Caco-2 (cell line): ENCODE results near the gene CEP170B. TPM values are rescaled to one million over a fixed set of nuclear protein-coding genes. Genes with fewer than 3 reads are reported as not detected.

Experiments used
- BruUV-seq: library from RNA; stranded (reverse); fragments of 400-500 nt; replicated peaks from 2 replicates; lab custom pipeline; 2021; lab: Mats Ljungman, UMichigan
- CTCF ChIA-PET: fragments of 300-600 bp; sonication (Branson Sonifier 250); formaldehyde crosslinking; loops from one replicate; lab custom pipeline; 2022; ENCODE audit warnings: antibody characterized with exemption; lab: Charles Lee
- POLR2A ChIA-PET: fragments of 300-600 bp; sonication (Branson Sonifier 250); formaldehyde crosslinking; loops from one replicate; lab custom pipeline; 2022; ENCODE audit warnings: antibody characterized with exemption; lab: Charles Lee
- DNase-seq, 2 experiments: peaks; one replicate each; pipeline versions ENCODE4 v3.0.0 to v3.0.0-alpha.2; 2020 to 2022
- H3K27me3 ChIP-seq: replicated peaks from 2 replicates; pipeline ENCODE4 v1.6.0; 2011; ENCODE audit warnings: low read length; ENCODE audit not compliant: control insufficient read depth, insufficient read depth
- H3K36me3 ChIP-seq: 2 replicates; pipeline ENCODE4 v1.5.1; 2011; ENCODE audit warnings: low read length; ENCODE audit not compliant: control insufficient read depth, insufficient read depth
- H3K4me1 ChIP-seq: fragments of 250-450 bp; sonication (Bioruptor Pico); 2 replicates; pipeline ENCODE4 v1.5.1; 2020; ENCODE audit warnings: mild to moderate bottlenecking
- H3K4me3 ChIP-seq: 2 replicates; pipeline ENCODE4 v1.5.1; 2011; ENCODE audit warnings: low read depth, mild to moderate bottlenecking, control low read depth, low read length
- H3K9me3 ChIP-seq: fragments of 250-450 bp; sonication (Bioruptor Pico); 2 replicates; pipeline ENCODE4 v1.5.1; 2020; ENCODE audit warnings: mild to moderate bottlenecking, moderate library complexity
- H3K27ac Mint-ChIP-seq: one replicate; pipeline ENCODE4 v1.8.0; 2022; ENCODE audit warnings: mixed read lengths; ENCODE audit not compliant: unreplicated experiment
- H3K27me3 Mint-ChIP-seq: one replicate; pipeline ENCODE4 v1.8.0; 2022; ENCODE audit warnings: mixed read lengths; ENCODE audit not compliant: insufficient read depth, unreplicated experiment
- H3K36me3 Mint-ChIP-seq: one replicate; pipeline ENCODE4 v1.8.0; 2022; ENCODE audit warnings: mild to moderate bottlenecking, mixed read lengths; ENCODE audit not compliant: insufficient read depth, unreplicated experiment
- H3K4me1 Mint-ChIP-seq: one replicate; pipeline ENCODE4 v1.8.0; 2022; ENCODE audit warnings: low read depth, mixed read lengths; ENCODE audit not compliant: unreplicated experiment
- H3K4me3 Mint-ChIP-seq: one replicate; pipeline ENCODE4 v1.8.0; 2022; ENCODE audit warnings: mild to moderate bottlenecking, moderate library complexity, mixed read lengths; ENCODE audit not compliant: unreplicated experiment
- H3K9me3 Mint-ChIP-seq: one replicate; pipeline ENCODE4 v1.8.0; 2022; ENCODE audit warnings: mixed read lengths; ENCODE audit not compliant: unreplicated experiment
- intact Hi-C: fragments of 100-400 bp; cut with micrococcal nuclease; formaldehyde crosslinking; loops from one replicate; pipeline ENCODE4 v1.10.0; 2022; ENCODE audit not compliant: unreplicated experiment
- total RNA-seq: library from RNA; stranded (reverse); gene quantifications from 2 replicates; pipeline ENCODE4 v1.2.3, GENCODE V29; 2022
- TF ChIP-seq, protein P1 (sequence below), 2 experiments: fragments of 200-600 bp in 1 of 2; IDR thresholded peaks; 1 replicate in 1 of 2; 2 replicates in 1 of 2; pipeline versions ENCODE4 v1.5.1 to v1.8.0; 2011 to 2022; ENCODE audit warnings: antibody characterized with exemption in 1 of 2, control low read depth in 1 of 2, inconsistent platforms in 1 of 2, low read depth in 1 of 2, low read length in 1 of 2, mild to moderate bottlenecking in 1 of 2, moderate library complexity in 1 of 2; ENCODE audit not compliant: insufficient read depth in 1 of 2, severe bottlenecking in 1 of 2, unreplicated experiment in 1 of 2

CEP170B gene
- total RNA-seq, 1 experiment from 2014 or later = 31.6 TPM

DNA sequence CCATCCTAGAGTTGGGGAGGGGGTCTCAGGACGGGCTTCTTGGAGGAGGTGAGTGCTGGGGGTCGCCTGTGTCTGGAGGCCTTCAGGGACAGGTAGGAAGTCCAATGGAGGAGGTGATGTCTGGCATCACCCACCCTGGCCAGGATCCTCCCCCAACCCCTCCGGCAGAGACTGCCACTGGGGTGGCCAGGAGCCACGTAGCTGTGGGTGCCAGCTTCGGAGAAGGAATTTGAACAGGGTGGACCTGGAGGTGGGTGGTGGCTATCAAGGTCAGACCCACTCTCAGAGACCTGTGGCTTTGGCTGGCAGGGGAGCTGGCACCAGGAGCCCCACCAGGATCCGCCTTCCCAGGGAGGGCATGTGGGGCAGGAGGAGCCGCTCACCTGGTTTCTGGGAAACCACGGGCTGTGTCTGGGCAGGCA, 9.1 kb downstream of the CEP170B start:
- no peak overlapping the region for H3K4me3 Mint-ChIP-seq
- no peak overlapping the region for H3K27ac Mint-ChIP-seq
- Histone ChIP-seq H3K4me1 (no peaks in the 10 kb centered on the region), H3K36me3 (no peaks in the 10 kb centered on the region; the same call in 1 of the 2 replicates), H3K4me3 (no peak overlapping the region), H3K9me3 (no peaks in the 10 kb centered on the region), H3K27me3 (no peaks in the 10 kb centered on the region)
- H3K4me1 Mint-ChIP-seq = no peaks in the 10 kb centered on the region
- intact Hi-C loops = no loop called here
- H3K9me3 Mint-ChIP-seq = no peaks in the 10 kb centered on the region
- H3K27me3 Mint-ChIP-seq = no peaks in the 10 kb centered on the region
- ChIA-PET POLR2A (no interaction called here), CTCF (interaction anchor here (0.6 kb wide), 1 partner anchor 47 kb away, joined by 3 read pairs; no protein-coding TSS in a partner anchor)
- DNase-seq = no peak
- no TSS peak for BruUV-seq
- peaks cover 25% of the 10 kb centered on the region for H3K36me3 Mint-ChIP-seq
- TF ChIP-seq, protein P1, sequence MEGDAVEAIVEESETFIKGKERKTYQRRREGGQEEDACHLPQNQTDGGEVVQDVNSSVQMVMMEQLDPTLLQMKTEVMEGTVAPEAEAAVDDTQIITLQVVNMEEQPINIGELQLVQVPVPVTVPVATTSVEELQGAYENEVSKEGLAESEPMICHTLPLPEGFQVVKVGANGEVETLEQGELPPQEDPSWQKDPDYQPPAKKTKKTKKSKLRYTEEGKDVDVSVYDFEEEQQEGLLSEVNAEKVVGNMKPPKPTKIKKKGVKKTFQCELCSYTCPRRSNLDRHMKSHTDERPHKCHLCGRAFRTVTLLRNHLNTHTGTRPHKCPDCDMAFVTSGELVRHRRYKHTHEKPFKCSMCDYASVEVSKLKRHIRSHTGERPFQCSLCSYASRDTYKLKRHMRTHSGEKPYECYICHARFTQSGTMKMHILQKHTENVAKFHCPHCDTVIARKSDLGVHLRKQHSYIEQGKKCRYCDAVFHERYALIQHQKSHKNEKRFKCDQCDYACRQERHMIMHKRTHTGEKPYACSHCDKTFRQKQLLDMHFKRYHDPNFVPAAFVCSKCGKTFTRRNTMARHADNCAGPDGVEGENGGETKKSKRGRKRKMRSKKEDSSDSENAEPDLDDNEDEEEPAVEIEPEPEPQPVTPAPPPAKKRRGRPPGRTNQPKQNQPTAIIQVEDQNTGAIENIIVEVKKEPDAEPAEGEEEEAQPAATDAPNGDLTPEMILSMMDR (IDR thresholded peaks at IDR 0.05; ENCODE audit: insufficient read depth in 1 of 2, low read depth in 1 of 2, low read length in 1 of 2, severe bottlenecking in 1 of 2, unreplicated experiment in 1 of 2) = no peak

DNA sequence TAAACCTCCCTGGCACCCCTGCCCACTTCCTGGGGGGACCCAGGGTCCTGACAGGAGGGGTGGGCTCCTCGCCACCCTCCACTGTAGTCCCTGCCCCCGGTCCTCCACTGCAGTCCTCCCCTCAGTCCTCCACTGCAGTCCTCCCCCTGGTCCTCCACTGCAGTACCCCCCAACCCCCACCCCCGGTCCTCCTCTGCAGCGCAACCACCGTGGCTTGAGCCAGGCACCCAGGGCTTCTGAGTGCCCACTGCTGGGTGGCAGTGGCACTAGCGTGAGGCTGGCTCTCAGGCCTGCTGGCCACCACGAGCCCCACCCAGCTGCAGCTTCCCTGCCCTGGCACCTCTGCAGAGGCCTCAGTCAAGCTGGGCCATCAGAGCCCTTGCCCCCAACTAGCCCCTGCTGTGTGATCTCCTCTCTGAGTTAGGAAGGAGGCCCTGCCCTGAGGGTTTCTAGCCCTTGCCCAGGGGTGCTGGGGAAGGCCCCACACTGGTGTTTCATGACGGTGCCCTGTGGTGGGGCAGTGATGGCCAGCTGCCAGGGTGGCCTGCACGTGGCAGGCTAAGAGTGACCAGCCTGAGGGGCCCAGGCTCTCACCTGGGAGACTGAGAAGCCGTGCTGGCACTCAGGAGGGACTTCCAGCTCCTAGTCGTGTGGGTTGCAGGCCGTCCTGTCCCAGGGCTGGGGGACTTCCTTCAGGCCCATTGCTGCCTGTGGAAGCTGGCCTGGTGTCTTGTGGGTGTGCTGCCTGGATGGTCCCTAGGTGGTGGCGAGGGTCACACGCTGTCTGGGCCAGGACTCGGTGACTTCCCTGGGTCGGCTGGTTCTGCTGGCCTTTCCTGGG, 9.7 kb downstream of the CEP170B start:
- no TSS peak for BruUV-seq
- ChIA-PET CTCF (no interaction called here), POLR2A (no interaction called here)
- no peak for DNase-seq
- Mint-ChIP-seq H3K36me3 (peaks cover 19% of the 10 kb centered on the region), H3K4me1 (no peaks in the 10 kb centered on the region), H3K9me3 (no peaks in the 10 kb centered on the region), H3K4me3 (no peak overlapping the region), H3K27ac (no peak overlapping the region), H3K27me3 (no peaks in the 10 kb centered on the region)
- TF ChIP-seq, protein P1 (IDR thresholded peaks at IDR 0.05; ENCODE audit: insufficient read depth in 1 of 2, low read depth in 1 of 2, low read length in 1 of 2, severe bottlenecking in 1 of 2, unreplicated experiment in 1 of 2) = no peak
- H3K36me3 ChIP-seq = no peaks in the 10 kb centered on the region; the same call in 1 of the 2 replicates
- H3K27me3 ChIP-seq = no peaks in the 10 kb centered on the region
- intact Hi-C loops = no loop called here
- H3K4me1 ChIP-seq = no peaks in the 10 kb centered on the region
- no peaks in the 10 kb centered on the region for H3K9me3 ChIP-seq
- no peak overlapping the region for H3K4me3 ChIP-seq

DNA sequence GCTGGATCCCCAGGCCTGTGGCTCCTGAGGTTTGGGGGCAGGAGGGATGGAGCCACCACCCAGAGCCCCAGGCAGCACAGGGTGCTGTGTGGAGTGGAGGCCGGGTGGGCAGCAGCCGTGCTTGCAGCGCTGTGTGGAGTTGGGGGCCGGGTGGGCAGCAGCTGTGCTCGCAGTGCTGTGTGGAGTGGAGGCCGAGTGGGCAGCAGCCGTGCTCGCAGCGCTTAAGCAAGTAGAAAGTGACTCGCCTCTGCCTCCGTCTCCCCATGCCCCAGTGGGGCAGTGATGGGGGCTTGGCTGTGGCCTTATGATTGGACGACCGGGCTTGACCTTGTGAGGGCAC, 10.3 kb downstream of the CEP170B start:
- BruUV-seq = no TSS peak
- POLR2A ChIA-PET = no interaction called here
- H3K4me1 ChIP-seq = no peaks in the 10 kb centered on the region
- no peaks in the 10 kb centered on the region; the same call in 1 of the 2 replicates for H3K36me3 ChIP-seq
- H3K4me1 Mint-ChIP-seq = no peaks in the 10 kb centered on the region
- H3K27me3 Mint-ChIP-seq = no peaks in the 10 kb centered on the region
- H3K27me3 ChIP-seq = no peaks in the 10 kb centered on the region
- no peaks in the 10 kb centered on the region for H3K9me3 ChIP-seq
- H3K4me3 ChIP-seq = no peak overlapping the region
- no peak overlapping the region for H3K4me3 Mint-ChIP-seq
- no peak overlapping the region for H3K27ac Mint-ChIP-seq
- CTCF ChIA-PET = interaction anchor here (1.0 kb wide), 1 partner anchor 100 kb away, joined by 5 read pairs; no protein-coding TSS in a partner anchor
- H3K9me3 Mint-ChIP-seq = no peaks in the 10 kb centered on the region
- DNase-seq = no peak
- TF ChIP-seq, protein P1 (IDR thresholded peaks at IDR 0.05; ENCODE audit: insufficient read depth in 1 of 2, low read depth in 1 of 2, low read length in 1 of 2, severe bottlenecking in 1 of 2, unreplicated experiment in 1 of 2) = no peak
- H3K36me3 Mint-ChIP-seq = peaks cover 19% of the 10 kb centered on the region
- intact Hi-C loops = no loop called here
